Adrenal gland (tissue), 12 donors: ENCODE results near the gene FRMD8. TPM values are rescaled to one million over a fixed set of nuclear protein-coding genes. Genes with fewer than 3 reads are reported as not detected.
A peak's percentile ranks its signal among the peaks of the same experiment; 100 is the strongest.

ENCODE experiments used
- DNase-seq, 7 donors: peaks; one replicate each; pipeline ENCODE4 v3.0.0-alpha.2; 2019 to 2020
- H3K27ac ChIP-seq, 5 donors: fragments of 200-600 bp; sonication (generic) in 4 of 5; 1 replicate in 3 of 5; 2 replicates in 2 of 5; pipeline versions ENCODE4 v1.5.1 to v1.8.0; 2016 to 2020; ENCODE audit warnings: mild to moderate bottlenecking in 1 of 5
- H3K27me3 ChIP-seq: fragments of 200-600 bp; 2 replicates; pipeline ENCODE4 v1.8.0; 2021
- H3K36me3 ChIP-seq, 2 donors: fragments of 200-600 bp; replicated peaks in 1 of 2; 1 replicate in 1 of 2; 2 replicates in 1 of 2; pipeline versions ENCODE4 v1.5.1 to v1.8.0; 2018 to 2022
- H3K4me1 ChIP-seq, 2 donors: fragments of 200-600 bp; replicated peaks in 1 of 2; 1 replicate in 1 of 2; 2 replicates in 1 of 2; pipeline versions ENCODE4 v1.5.1 to v1.8.0; 2018 to 2021
- H3K4me3 ChIP-seq, 4 donors: fragments of 200-600 bp; sonication (generic) in 3 of 4; one replicate each; pipeline ENCODE4 v1.5.1; 2016 to 2018
- H3K9me3 ChIP-seq, 3 donors: fragments of 200-600 bp; sonication (generic) in 1 of 3; replicated peaks in 1 of 3; 1 replicate in 2 of 3; 2 replicates in 1 of 3; pipeline versions ENCODE4 v1.5.1 to v1.8.0; 2016 to 2021
- POLR2A ChIP-seq, 2 donors: fragments of 450-650 bp; IDR thresholded peaks; one replicate each; pipeline ENCODE4 v1.6.1; 2017; ENCODE audit warnings: antibody characterized with exemption in 2 of 2, mild to moderate bottlenecking in 2 of 2, moderate library complexity in 1 of 2
- WGBS, 4 donors: extraction: QIAGEN DNeasy Blood & Tissue Kit in 2 of 4; methylation state at CpG; one replicate each; pipeline versions ENCODE4 v1.1.5 to v1.1.7; 2013 to 2017; 5-methylcytosine and 5-hydroxymethylcytosine counted together
- intact Hi-C, 2 donors: fragments of 100-400 bp; cut with DNase I; formaldehyde crosslinking; loops; one replicate each; pipeline versions ENCODE4 v1.14.1 to v1.15.0; 2022 to 2023
- polyA plus RNA-seq, 3 donors: library from polyadenylated mRNA; stranded (reverse); fragments of 200-250 nt in 2 of 3; fragments of 350-450 nt in 1 of 3; fragmentation: Illumina TruSeq in 1 of 3; extraction: RNeasy Lipid Tissue Mini Kit (QIAGEN cat#74804) in 1 of 3; gene quantifications; one replicate each; pipeline ENCODE4 v1.2.3, GENCODE V29; 2013 to 2014
- total RNA-seq, 9 donors: library from RNA; depleted of rRNA in 4 of 9; stranded (reverse); fragments of >200 nt in 4 of 9; fragments of 120-200 nt in 1 of 9; fragmentation: NEBNext Ultra II Directional in 1 of 9; extraction: Animal tissue kit (Norgen Biotek cat#: 25700) in 1 of 9; gene quantifications; one replicate each; pipeline versions ENCODE4 v1.1.0 to v1.2.4, GENCODE V29; 2013 to 2023
- TF ChIP-seq, protein P1 (sequence below), 6 experiments: fragments of 450-650 bp in 4 of 6; fragments of 200-600 bp in 2 of 6; sonication (generic) in 1 of 6; IDR thresholded peaks; 1 replicate in 5 of 6; 2 replicates in 1 of 6; pipeline versions ENCODE4 v1.5.1 to v1.8.0; 2016 to 2021; ENCODE audit warnings: antibody characterized with exemption in 6 of 6, mild to moderate bottlenecking in 2 of 6, moderate library complexity in 1 of 6
- donor health status: healthy with polysubstance abuse.
- donor health status: Bipolar disorder and iron deficiency.
- donor health status: DM: yes; HTN: yes; CAD: no.
- donor health status: DM: no; HTN: no; CAD: no.
- donor health status: DM: no; HTN: no; CAD: no.
- donor health status: DM: yes; HTN: yes; CAD: no.

FRMD8 gene
- total and polyA plus RNA-seq, 12 donors, result 5.3 to 52.1 (median 33.9) TPM

DNA sequence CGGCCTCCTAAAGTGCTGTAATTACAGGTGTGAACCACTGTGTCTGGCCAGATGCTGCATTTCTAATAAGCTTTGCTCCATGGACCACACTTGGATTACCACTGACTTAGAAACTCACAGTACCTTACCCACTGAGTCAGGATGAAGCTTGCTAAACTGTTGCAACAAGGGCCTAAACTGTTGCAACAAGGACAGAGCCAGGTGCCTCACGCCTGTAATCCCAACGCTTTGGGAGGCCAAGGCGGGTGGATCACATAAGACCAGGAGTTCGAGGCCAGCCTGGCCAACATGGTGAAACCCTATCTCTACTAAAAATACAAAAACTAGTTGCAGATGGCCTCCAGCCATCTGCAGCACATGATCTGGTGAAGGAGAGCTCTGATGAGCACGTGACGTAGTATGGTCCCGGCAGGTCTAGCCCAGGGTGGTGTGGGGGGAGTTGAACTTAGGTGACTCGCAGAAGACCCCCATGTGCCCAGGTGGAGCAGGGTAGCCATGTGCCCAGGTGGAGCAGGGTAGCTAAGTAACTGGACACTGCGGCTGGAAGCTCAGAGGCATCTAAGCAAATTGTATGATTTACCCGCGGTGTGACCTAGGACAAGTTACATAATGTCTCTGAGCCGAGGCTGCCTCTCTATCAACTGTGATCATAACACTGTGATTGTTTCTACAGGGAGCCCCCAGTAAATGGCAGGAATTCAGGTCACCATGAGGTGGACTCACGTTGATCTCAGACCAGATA lies 12.4 kb upstream of the FRMD8 start:
- Histone ChIP-seq H3K27me3 (no peaks in the 10 kb centered on the region), H3K27ac (no peak overlapping the region), H3K36me3 (no peaks in the 10 kb centered on the region), H3K4me3 (no peak overlapping the region), H3K9me3 (no peaks in the 10 kb centered on the region), H3K4me1 (no peaks in the 10 kb centered on the region)
- WGBS, 4 donors, result 82 to 91% (median 89%) methylated on average over 14 of the region's 14 CpGs
- intact Hi-C loops, result loop anchor here (5.0 to 10.0 kb wide), 3 partner anchors 91 to 143 kb away; no protein-coding TSS in a partner anchor
- no peak for DNase-seq
- no peak for TF ChIP-seq POLR2A (IDR thresholded peaks at IDR 0.05)
- TF ChIP-seq, protein P1, sequence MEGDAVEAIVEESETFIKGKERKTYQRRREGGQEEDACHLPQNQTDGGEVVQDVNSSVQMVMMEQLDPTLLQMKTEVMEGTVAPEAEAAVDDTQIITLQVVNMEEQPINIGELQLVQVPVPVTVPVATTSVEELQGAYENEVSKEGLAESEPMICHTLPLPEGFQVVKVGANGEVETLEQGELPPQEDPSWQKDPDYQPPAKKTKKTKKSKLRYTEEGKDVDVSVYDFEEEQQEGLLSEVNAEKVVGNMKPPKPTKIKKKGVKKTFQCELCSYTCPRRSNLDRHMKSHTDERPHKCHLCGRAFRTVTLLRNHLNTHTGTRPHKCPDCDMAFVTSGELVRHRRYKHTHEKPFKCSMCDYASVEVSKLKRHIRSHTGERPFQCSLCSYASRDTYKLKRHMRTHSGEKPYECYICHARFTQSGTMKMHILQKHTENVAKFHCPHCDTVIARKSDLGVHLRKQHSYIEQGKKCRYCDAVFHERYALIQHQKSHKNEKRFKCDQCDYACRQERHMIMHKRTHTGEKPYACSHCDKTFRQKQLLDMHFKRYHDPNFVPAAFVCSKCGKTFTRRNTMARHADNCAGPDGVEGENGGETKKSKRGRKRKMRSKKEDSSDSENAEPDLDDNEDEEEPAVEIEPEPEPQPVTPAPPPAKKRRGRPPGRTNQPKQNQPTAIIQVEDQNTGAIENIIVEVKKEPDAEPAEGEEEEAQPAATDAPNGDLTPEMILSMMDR (IDR thresholded peaks at IDR 0.05), result no peak

DNA sequence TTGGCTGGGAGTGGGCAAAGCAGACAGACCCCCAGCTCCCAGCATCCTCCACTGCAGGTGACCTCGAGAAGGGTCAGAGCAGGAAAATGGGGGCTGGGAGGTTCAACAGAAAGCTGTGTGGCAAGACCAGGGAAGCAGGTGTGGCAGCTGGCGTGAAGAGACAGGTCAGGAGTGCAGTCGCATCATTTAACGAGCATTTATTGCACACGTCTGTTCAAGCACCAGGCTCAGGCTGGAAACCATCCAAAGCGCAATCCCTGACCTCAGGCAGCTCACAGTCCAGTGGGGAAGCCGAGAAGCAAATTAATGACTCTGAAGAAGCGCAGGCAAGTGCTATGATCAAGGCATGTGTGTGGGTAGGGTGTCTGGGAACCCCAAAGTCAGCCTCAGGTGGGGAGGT lies 11.4 kb upstream of the FRMD8 start:
- DNase-seq, result no peak
- no peaks in the 10 kb centered on the region for H3K27me3 ChIP-seq
- WGBS, 4 donors, result 87 to 96% (median 91%) methylated on average over 8 of the region's 8 CpGs
- H3K27ac ChIP-seq, result no peak overlapping the region
- intact Hi-C loops, result loop anchor here in 1 of 2 donors (10.0 kb wide), 2 partner anchors 90 to 140 kb away; no protein-coding TSS in a partner anchor
- no peaks in the 10 kb centered on the region for H3K4me1 ChIP-seq
- TF ChIP-seq POLR2A (IDR thresholded peaks at IDR 0.05), result no peak
- TF ChIP-seq, protein P1 (IDR thresholded peaks at IDR 0.05), result no peak
- H3K9me3 ChIP-seq, result no peaks in the 10 kb centered on the region
- H3K4me3 ChIP-seq, result no peak overlapping the region
- H3K36me3 ChIP-seq, result no peaks in the 10 kb centered on the region

DNA sequence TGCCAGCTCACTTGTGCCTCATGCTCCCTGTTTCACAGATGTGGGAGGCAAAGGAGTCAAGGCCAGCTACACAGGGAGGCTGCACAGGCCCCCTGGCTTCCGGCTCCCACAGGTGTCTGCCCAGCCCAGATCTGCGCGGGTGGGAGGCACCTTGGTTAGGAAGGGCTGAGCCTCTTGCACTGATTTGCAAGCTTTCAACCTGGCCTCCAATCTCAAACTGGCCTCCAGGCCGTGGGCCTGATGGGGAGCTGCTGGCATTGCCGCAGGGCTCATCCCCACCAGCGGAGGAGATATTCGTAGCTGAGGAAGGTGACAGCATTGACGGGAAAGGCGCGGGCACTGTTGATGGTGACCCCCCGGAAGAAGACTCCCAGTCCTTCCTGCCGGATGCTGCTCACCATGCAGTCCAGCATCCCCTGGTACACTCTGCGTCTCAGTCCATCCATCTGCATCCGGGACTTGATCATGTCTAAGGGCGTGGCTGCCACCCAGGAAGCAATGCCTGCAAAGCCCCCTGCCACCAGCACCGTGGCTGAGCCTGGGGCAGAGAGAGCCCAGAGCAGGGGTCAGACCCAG lies 10.2 kb upstream of the FRMD8 start:
- DNase-seq, result no peak
- peaks cover under 1 to 3% of the 10 kb centered on the region in 2 donors for H3K4me1 ChIP-seq
- H3K9me3 ChIP-seq, result no peaks in the 10 kb centered on the region
- H3K4me3 ChIP-seq, result no peak overlapping the region
- intact Hi-C loops, result loop anchor here in 1 of 2 donors (10.0 kb wide), 2 partner anchors 89 to 139 kb away; no protein-coding TSS in a partner anchor
- H3K27me3 ChIP-seq, result no peaks in the 10 kb centered on the region
- H3K27ac ChIP-seq, result no peak overlapping the region
- TF ChIP-seq, protein P1 (IDR thresholded peaks at IDR 0.05), result no peak
- no peak for TF ChIP-seq POLR2A (IDR thresholded peaks at IDR 0.05)
- H3K36me3 ChIP-seq, result no peaks in the 10 kb centered on the region
- WGBS, 4 donors, result 87 to 96% (median 90%) methylated on average over 9 to 16 of the region's 16 CpGs

DNA sequence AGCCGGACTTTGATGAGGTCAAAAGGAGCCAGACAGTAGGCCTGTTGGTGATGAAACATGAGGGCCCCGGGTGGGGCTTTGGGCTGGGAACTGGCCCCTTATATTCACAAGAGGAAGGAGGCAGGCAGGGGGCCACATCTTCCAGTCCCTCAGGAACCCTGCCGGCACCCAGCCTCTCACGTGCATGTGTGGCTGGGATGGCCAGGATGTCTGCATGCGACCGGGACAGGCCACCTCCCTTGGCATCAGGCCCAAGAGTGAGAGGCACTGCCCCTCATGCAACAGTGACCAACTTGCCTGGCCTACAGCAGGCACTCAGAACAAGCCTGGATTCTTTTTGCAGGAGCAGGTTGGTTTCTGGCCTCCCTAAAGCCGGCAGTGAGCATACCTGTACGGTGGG lies 9.4 kb upstream of the FRMD8 start:
- intact Hi-C loops, result loop anchor here in 1 of 2 donors (10.0 kb wide), 2 partner anchors 88 to 138 kb away; no protein-coding TSS in a partner anchor
- Histone ChIP-seq H3K27ac (no peak overlapping the region), H3K4me1 (peaks cover 9 to 11% of the 10 kb centered on the region in 2 donors), H3K4me3 (no peak overlapping the region), H3K36me3 (no peaks in the 10 kb centered on the region), H3K27me3 (no peaks in the 10 kb centered on the region), H3K9me3 (no peaks in the 10 kb centered on the region)
- WGBS, 4 donors, result 78 to 100% (median 89%) methylated on average over 3 to 8 of the region's 8 CpGs; no CpG with 5 or more reads in 1 of the 4 donors
- TF ChIP-seq, protein P1 (IDR thresholded peaks at IDR 0.05), result no peak
- TF ChIP-seq POLR2A (IDR thresholded peaks at IDR 0.05), result no peak
- peak in 1 of 7 donors; percentile 46 for DNase-seq
